IPS DF 4.7 (cell line): ENCODE measurements around the gene ITGAE.
"Not testable (repeated sequence)": the region's sequence is repeated elsewhere in the genome, so short reads cannot be mapped to it uniquely, and the experiment has no call there.

Source experiments
- DNase-seq: peaks from one replicate; pipeline ENCODE4 v3.0.0-alpha.2; 2013; ENCODE audit warnings: low spot score; ENCODE audit errors: extremely low read depth

ITGAE gene

GRCh38 chr17:3734911-3735276 lies 66.1 kb downstream of the ITGAE start:
- not testable (repeated sequence) for DNase-seq

- DNase-seq: no peak
Observed at GRCh38 chr17:3732210-3732621, 68.8 kb downstream of the ITGAE start.

DNA sequence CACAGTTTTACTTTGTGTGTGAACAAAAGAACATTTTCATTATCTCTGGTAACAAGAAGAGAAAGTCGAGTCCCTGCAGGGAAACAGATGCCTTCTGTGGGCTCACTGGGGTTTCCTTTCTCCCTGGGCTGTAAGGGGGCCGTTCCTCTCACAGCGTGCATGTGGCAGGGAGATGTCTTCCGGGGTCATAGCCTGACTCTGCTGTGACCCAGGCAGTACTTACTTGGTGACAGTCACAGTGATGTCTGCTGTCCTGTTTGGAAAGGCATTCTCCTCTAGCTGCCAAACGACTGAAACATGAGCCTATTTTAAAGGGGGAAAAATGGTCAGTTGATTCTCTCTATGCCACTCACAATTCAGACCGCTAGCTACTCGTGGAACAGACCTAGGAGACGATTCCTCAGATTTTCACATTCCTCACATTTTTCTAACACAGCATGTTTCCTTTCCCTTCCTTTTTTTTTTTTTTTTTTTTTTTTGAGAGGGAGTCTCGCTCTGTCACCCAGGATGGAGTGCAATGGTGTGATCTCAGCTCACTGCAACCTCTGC lies 70.0 kb downstream of the ITGAE start:
- no peak for DNase-seq

- no peak for DNase-seq
Observed at GRCh38 chr17:3729881-3730280, 71.1 kb downstream of the ITGAE start.

DNA sequence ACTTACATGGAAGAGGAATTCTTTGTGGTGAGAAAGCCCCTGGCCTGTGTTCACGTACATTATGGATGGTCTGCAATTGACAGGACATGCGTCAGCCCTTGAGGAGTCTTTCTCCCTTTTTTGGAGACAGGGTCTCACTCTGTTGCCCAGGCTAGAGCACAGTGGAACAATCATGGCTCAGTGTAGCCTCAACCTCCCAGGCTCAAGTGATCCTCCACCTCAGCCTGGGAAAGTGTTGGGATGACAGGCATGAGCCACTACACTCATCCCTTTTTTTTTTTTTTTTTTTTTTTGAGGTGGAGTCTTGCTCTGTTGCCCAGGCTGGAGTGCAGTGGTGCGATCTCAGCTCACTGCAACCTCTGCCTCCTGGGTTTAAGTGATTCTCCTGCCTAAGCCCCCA lies 72.9 kb downstream of the ITGAE start:
- DNase-seq: not testable (repeated sequence)

DNA sequence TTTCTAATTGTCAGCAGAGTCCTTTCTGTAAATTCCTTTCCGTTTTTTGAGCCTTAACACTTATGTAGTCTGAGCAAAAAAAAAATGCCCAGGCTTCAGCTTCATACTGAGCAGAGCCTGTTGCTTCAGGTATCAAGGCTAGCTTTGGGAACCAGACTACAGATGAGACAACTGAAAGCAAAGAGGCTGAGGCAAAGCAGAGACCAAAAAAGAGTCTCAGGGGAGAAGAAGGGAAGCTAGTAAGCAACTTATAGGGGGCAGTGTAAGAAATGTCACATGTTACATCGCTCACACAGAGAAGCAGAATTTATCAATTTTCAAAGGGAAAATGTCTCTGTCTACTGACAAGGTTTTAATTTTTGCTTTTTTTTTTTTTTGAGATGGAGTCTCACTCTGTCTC lies 73.9 kb downstream of the ITGAE start:
- no peak for DNase-seq

DNA sequence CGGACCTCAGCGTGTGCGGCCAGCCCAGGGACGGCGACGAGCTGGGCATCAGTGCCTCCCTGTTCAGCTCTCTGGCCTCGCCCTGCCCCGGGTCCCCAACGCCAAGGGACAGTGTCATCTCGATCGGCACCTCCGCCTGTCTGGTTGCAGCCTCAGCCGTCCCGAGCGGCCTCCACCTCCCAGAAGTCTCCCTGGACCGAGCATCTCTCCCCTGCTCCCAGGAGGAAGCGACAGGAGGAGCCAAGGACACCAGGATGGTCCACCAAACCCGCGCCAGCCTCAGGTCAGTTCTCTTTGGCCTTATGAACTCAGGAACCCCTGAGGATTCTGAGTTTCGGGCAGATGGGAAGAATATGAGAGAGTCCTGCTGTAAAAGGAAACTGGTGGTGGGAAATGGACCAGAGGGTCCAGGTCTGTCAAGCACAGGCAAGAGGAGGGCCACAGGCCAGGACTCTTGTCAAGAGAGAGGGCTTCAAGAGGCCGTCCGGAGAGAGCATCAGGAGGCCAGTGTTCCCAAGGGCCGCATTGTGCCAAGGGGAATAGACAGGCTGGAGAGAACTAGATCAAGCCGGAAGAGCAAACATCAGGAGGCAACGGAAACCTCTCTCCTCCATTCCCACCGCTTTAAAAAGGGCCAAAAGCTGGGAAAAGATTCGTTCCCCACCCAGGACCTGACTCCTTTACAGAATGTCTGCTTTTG lies 76.5 kb downstream of the ITGAE start:
- no peak for DNase-seq

GRCh38 chr17:3723556-3724377 lies 77.2 kb downstream of the ITGAE start, which contains the start of gene HASPIN:
Gene HASPIN, plus strand, starts transcription at chr17:3723903. Its CDS starts 33 bp downstream, at chr17:3723936.
- no peak for DNase-seq

DNA sequence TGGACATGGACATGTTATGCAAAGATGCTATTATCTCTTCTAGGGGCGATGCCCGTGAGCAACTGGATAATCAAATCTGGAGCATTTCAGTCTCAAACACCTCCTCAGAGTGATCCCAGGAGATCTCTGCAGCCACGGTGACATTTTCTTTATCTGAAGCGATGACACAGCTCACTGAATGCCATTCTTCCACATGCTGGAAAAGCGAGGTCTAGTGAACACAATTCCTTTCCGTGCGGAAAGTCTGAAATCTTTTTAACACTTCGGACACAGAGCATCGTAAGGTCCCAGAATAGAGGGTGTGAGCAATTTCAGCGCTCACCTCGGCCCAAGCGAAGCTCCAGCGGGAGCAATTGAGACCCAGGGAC lies 77.8 kb downstream of the ITGAE start:
- no peak for DNase-seq

DNA sequence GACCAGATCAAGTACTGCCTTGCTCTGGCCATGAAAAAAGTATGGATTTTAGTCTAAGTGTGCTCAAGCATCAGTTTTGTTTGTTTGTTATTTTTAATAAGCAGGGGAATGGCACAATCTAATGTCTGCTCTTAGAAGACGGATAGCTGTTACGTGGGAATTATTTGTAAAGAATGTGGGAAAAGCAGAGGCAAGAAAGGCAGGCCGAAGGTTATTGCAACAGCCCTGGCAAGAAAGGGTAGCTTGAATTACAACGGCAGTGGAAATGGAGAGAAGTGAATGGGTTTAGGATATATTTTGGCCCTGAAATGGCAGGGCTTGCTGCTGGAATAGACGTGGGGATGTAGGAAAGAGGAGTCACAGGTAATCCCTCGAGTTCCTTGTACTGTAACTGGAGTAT lies 78.3 kb downstream of the ITGAE start:
- DNase-seq: no peak

- DNase-seq: no peak
Observed at GRCh38 chr17:3719265-3719664, 81.7 kb downstream of the ITGAE start.

DNA sequence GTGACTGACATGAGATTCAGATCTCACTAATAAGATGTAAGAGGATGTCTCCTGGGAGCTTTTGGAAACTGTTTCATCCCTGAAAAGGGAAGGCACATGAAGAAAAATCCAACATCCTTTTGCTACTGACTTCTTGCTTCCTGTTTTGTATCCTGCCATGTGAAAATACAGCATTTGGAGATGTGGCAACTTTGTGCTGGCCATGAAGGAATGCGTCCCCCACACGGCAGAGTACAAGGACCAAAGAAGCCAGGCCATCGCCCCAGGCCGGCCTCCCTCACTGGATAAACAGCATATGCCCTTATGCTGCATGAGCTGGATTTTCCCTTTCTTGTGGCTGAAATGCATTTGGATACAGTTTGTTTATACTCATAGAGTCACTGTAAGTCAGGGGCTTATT lies 82.8 kb downstream of the ITGAE start:
- no peak for DNase-seq

GRCh38 chr17:3715296-3715695 lies 85.7 kb downstream of the ITGAE start:
- no peak for DNase-seq

DNA sequence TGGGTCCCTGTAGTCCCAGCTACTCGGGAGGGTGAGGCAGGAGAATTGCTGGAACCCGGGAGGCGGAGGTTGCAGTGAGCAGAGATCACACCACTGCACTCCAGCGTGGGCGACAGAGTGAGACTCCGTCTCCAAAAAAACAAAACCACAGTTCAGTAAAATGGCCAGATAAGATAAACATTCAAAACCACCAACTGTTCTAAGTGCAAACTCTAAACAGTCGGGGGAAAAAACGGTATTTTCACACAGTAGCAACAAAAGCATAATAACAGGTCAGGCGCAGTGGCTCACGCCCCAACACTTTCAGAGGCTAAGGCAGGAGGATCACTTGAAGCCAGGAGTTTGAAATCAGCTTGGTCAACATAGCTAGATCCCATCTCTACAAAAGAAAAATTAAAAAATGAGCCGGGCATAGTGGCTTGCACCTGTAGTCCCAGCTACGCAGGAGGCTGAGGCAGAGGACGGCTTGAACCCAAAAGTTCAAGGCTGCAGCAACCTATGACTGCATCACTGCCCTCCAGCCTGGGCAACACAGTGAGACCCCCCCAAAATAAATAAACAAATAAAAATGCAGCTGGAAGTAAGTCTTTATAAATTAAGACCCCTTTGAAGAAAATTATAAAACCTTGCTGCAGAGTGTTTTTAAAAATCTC lies 88.1 kb downstream of the ITGAE start:
- DNase-seq: no peak

- no peak for DNase-seq
Observed at GRCh38 chr17:3710951-3711383, 90.0 kb downstream of the ITGAE start.

DNA sequence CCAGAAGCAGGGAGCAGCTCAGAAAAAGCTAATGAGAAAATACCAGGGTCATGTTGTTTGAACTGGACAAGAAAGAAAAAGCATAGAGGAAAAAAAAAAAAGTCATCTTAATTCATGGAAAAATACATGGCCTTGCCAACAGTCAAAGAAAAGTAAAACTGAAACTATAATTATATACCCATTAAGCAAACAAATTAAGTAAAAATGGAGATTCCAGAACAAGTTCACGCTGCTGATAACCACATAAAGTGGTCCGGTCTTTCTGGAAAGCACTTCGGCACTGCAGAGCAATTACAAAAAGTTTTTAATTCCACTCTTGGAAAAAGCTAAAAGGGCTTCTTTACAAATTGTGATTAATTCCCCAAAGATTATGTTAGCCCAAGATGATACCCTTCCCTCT lies 92.6 kb downstream of the ITGAE start:
- DNase-seq: no peak

- DNase-seq: not testable (repeated sequence)
Observed at GRCh38 chr17:3705718-3705984, 95.3 kb downstream of the ITGAE start.

DNA sequence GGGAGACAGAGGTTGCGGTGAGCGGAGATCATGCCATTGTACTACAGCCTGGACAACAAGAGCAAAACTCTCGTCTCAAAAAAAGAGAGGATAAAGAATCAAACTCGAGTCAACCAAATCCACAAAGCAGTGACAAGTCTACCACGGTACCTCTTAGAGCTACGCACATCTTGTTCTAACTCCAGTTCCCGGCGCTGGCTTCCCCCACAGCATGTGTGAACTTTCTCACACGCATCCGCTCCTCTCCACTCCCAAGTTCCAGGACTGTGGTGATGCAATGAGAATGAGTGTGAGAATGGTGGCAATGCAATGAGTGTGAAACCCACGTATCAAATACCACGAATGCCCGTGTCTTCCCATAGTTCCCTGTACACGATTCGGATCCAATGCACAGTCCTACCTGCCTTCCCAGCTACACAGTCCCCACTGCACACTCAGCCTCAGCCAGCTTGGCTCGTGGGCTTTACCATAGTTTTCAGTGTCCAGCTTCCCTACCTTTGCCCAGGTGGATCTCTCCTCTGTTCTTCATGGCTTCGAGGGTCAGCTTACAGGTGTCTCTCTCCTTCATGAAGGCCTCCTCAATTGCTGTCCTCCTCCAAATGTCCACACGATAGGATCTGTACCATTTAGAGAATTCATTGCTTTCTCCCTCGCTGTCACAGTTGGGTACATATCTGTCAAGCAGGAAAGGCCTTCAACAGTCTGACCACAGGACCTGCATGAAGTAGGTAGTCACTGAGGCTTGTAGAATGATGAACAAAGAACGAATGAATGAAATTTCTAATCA lies 95.9 kb downstream of the ITGAE start:
- no peak for DNase-seq

DNA sequence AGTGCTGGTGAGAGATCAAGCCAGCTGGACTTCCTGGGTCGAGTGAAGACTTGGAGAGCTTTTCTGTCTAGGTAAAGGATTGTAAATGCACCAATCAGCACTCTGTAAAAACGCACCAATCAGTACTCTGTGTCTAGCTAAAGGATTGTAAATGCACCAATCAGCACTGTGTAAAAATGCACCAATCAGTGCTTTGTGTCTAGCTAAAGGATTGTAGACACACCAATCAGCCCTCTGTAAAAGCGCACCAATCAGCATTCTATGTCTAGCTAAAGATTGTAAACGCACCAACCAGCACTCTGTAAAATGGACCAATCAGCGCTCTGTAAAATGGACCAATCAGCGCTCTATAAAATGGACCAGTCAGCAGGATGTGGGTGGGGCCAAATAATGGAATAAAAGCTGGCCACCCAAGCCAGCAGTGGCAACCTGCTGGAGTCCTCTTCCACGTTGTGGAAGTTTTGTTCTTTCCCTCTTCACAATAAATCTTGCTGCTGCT lies 98.9 kb downstream of the ITGAE start:
- DNase-seq: not testable (repeated sequence)

- DNase-seq: no peak
Observed at GRCh38 chr17:3699951-3700350, 101.0 kb downstream of the ITGAE start.

- DNase-seq: no peak
Observed at GRCh38 chr17:3698139-3698538, 102.8 kb downstream of the ITGAE start.
